ENCODE measurements around the gene FKBP2. TPM values are rescaled to one million over a fixed set of nuclear protein-coding genes. Genes with fewer than 3 reads are reported as not detected.

FKBP2 gene
- total RNA-seq, 1 donor from 2014 or later: 50.0 TPM

DNA sequence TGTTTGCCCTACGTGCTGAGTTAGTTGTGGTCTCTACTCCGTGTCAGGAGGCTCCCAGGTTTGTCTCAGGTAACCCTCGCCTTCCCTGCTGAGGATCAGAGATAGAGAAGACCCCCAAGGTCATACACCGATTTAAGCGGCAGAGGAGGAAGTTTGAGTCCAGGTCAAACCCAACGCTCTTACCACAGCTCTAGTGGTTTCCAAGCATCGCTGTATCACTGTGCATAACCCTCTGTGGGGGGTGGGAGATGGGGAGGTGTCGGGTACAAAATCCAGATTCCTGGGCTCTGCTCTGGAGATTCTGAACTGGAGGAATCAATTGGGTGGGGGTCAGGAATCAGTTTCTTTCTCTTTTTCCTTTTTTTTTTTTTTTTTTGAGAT, 9.9 kb upstream of the FKBP2 start:
- intact Hi-C loops (cut with micrococcal nuclease): no loop called here
- DNase-seq (no peak), ATAC-seq (no peak)

DNA sequence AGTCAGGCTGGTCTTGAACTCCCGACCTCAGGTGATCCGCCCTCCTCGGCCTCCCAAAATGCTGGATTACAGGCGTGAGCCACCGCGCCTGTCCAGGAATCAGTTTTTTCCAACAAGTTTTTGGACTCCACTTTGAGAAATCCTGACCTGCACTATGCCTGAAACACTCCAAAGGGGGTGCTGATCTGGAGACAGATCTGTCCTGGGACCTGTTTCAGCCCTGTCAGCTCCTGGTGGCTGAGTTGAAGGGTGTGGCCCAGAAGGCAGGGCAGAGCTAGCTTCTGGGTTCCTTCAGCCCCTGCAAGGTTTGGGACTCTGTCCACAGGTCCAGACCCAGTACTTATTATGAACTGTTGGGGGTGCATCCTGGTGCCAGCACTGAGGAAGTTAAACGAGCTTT, 9.3 kb upstream of the FKBP2 start:
- no peak for DNase-seq
- intact Hi-C loops (cut with micrococcal nuclease): no loop called here
- no peak for ATAC-seq

- no peak for ATAC-seq
- intact Hi-C loops (cut with micrococcal nuclease): no loop called here
- DNase-seq: no peak
Measured at GRCh38 chr11:64232182-64232966, 8.5 kb upstream of the FKBP2 start.

DNA sequence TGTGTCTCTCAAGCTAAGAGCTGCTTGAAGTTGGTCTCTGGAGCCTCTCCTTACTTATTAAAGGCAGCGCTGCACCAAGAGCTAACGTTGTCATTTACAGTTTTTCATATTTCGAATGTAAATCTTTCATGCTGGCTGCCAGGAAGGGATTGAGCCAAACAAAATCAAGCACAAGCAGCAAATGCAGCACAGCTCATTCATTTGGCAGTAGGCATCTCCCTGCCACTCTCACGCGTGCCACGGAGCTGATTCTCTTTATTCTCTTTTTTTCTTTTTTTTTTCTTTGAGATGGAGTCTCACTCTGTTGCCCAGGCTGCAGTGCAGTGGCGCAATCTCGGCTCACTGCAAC, 8.0 kb upstream of the FKBP2 start:
- DNase-seq (no peak), ATAC-seq (no peak)
- intact Hi-C loops (cut with micrococcal nuclease): no loop called here

- intact Hi-C loops (cut with micrococcal nuclease): no loop called here
- peak; percentile 89 for DNase-seq
- peak; percentile 67 for ATAC-seq
Measured at GRCh38 chr11:64233913-64234586, 6.8 kb upstream of the FKBP2 start, which contains the start of gene VEGFB. TSS of gene VEGFB (plus strand) at chr11:64234584. CDS start at chr11:64234834, 250 bp downstream.

GRCh38 chr11:64234647-64235379, 6.1 kb upstream of the FKBP2 start:
- peak; percentile 41 for ATAC-seq
- intact Hi-C loops (cut with micrococcal nuclease): no loop called here
- peak; percentile 81 for DNase-seq

GRCh38 chr11:64235437-64236161, 5.3 kb upstream of the FKBP2 start:
- intact Hi-C loops (cut with micrococcal nuclease): no loop called here
- no peak for DNase-seq
- no peak for ATAC-seq

DNA sequence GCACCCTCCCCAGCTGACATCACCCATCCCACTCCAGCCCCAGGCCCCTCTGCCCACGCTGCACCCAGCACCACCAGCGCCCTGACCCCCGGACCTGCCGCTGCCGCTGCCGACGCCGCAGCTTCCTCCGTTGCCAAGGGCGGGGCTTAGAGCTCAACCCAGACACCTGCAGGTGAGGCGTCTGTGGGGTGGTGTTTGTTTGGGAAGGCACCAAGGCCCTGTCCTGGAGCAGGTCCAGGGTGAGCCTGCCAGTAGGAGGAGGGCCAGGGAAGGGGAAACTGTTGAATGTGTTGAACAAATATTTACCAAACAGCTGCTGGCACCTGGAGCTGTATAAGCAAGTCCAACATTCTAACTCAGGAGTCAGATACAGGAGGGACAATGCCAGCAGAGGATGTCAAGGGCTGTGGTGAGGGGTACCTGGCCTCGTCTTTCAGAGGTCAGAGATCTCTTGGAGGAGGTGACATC, 3.4 kb upstream of the FKBP2 start:
- DNase-seq (no peak), ATAC-seq (no peak)
- intact Hi-C loops (cut with micrococcal nuclease): no loop called here

DNA sequence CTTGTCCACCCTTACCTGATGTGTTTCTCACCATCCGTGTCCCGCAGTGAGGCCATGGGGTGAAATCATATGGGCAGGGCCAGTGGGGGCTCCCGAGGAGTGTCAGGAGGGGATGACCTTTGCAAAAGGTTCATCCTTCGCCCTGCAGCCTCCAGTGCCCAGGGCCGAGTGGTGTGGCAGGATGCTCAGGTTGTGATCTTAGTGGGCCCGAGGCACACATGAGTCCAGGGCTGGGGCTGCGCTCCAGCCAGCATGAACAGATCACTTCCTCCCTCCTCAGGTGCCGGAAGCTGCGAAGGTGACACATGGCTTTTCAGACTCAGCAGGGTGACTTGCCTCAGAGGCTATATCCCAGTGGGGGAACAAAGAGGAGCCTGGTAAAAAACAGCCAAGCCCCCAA, 2.8 kb upstream of the FKBP2 start:
- peak; percentile 26 for DNase-seq

DNA sequence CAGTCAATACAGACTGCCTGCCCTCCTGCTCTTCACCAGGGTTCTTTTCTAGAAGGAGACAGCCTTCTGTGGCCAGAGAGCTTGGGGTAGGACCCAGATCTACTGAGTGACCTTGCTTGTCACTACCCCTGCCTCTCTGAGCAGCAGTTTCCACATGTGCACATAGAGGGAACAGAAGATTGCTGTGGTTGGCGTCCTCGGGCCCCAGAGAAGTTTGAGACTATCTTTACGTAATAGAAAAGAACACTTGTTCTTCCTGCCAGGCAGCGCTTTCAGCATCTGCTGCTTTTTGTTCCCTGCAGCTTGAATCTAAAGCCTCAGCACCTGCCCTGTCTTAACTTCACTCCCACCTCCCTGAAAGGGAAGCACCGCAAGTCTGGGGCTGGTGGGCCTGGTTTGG, 1.9 kb upstream of the FKBP2 start:
- no peak for ATAC-seq
- peak; percentile 27 for DNase-seq
- intact Hi-C loops (cut with micrococcal nuclease): no loop called here

More for the DNA sequence above, 2.8 kb upstream of the FKBP2 start:
- intact Hi-C loops (cut with micrococcal nuclease): no loop called here
- no peak for ATAC-seq

DNA sequence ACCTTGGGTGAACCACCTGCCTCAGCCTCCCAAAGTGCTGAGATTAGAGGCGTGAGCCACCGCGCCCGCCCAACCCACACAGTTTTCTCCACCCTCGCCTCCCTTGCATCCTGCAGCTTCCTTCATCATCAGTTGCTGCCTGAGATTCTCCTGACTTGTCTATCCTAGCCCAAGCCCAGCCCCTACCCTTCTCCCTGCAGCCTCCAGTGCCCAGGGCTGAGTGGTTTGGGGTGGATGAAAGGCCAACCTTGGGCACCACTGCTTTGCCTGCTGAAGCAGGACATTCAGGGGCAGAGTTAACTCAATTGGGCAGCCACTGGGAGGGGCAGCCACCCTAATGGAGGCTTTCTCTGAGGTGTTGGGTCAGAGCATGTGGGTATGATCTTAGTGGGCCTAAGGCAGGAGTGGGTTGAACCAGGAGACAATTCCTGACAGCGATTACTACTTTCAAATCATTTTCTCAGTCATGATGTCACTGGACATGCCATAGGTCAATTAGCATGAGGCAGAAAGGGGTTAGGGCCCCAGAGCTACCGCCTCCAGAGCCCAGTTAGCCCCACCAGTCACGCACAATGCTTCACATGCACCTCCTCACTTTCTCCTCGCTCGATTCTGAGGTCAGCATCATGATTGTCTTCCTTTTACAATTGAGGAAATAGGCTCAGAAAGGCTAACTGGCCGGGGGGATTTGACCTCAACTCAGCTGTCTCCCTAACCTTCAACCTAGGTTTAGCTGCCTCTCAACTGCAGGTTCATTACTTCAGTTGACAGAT, 1.0 kb upstream of the FKBP2 start:
- intact Hi-C loops (cut with micrococcal nuclease): no loop called here
- no peak for ATAC-seq
- peak; percentile 25 for DNase-seq

- peak; percentile 85 for ATAC-seq
- intact Hi-C loops (cut with micrococcal nuclease): no loop called here
- DNase-seq: peak; percentile 100
Measured at GRCh38 chr11:64241241-64241490, 271 bp downstream of the FKBP2 start.

- intact Hi-C loops (cut with micrococcal nuclease): no loop called here
- peak; percentile 12 for ATAC-seq
- DNase-seq: peak; percentile 68
Measured at GRCh38 chr11:64241491-64242374, 838 bp downstream of the FKBP2 start.

GRCh38 chr11:64243236-64243854, 2.5 kb downstream of the FKBP2 start:
- ATAC-seq (no peak), DNase-seq (no peak)
- intact Hi-C loops (cut with micrococcal nuclease): no loop called here

DNA sequence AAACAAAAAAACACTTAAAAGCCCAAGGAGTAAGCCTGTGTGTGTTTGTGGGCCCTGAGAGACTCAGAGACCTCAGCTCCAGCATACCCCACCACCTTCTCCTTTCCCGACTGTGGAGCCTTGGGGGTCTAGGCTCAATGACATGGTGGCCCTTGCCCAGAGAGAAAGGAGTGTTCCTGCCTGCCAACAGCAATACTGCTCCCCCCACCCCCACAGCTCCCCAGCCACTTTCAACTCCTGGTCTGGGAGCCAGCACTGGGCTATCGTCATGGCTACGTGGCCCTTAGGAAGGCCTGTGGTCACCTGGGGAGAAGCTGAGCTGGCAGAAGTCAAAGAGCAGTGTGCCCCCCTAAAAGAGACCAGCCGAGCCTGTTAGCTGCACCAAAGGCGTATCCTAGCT, 3.2 kb downstream of the FKBP2 start:
- ATAC-seq: no peak
- intact Hi-C loops (cut with micrococcal nuclease): no loop called here
- no peak for DNase-seq

- no peak for DNase-seq
- ATAC-seq: no peak
- intact Hi-C loops (cut with micrococcal nuclease): no loop called here
Measured at GRCh38 chr11:64244966-64245365, 4.1 kb downstream of the FKBP2 start.

DNA sequence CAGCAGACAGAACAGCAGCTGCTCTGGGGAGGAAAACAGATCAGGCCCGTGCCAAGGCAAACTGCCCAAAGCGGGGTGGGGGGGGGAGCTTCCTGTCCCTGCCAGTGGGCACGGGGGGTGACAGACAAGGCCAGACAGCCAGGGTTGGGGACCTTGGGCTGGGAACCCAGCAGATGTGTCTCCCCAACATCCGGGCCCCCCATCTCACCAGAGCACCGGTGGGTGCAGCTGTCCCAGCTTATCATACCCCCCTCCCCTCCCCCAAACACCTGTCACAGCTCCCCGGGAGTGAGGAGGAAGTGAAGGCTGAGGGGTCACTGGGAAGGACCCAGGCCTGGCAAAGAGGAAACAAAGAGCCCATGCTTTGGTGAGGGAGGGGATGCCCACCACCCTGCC, 4.5 kb downstream of the FKBP2 start:
- intact Hi-C loops (cut with micrococcal nuclease): no loop called here
- ATAC-seq: no peak
- peak; percentile 69 for DNase-seq

All from left ventricle myocardium superior (tissue), 1 donor.